Ishikawa (cell line): ENCODE data around the gene PODN.

Experiments
- CREB1 ChIP-seq: IDR thresholded peaks from 2 replicates; pipeline ENCODE4 v1.6.1; 2012; ENCODE audit warnings: low read depth
- EGR1 ChIP-seq: IDR thresholded peaks from 2 replicates; pipeline ENCODE4 v1.6.1; 2012
- EP300 ChIP-seq: IDR thresholded peaks from 2 replicates; pipeline ENCODE4 v1.6.1; 2012; ENCODE audit warnings: borderline replicate concordance
- MAX ChIP-seq: IDR thresholded peaks from 2 replicates; pipeline ENCODE4 v1.6.1; 2012
- RAD21 ChIP-seq: IDR thresholded peaks from 2 replicates; pipeline ENCODE4 v1.6.1; 2012; ENCODE audit warnings: low read depth
- TAF1 ChIP-seq: IDR thresholded peaks from 2 replicates; pipeline ENCODE4 v1.6.1; 2012; ENCODE audit warnings: low read depth, mild to moderate bottlenecking
- TCF12 ChIP-seq: IDR thresholded peaks from 2 replicates; pipeline ENCODE4 v1.6.1; 2012; ENCODE audit warnings: low read depth
- TEAD4 ChIP-seq: IDR thresholded peaks from 2 replicates; pipeline ENCODE4 v1.6.1; 2012
- YY1 ChIP-seq: IDR thresholded peaks from 2 replicates; pipeline ENCODE4 v1.6.1; 2012; ENCODE audit warnings: low read depth

GRCh38 chr1:53077599-53077965 lies 15.6 kb downstream of the PODN start:
- TF ChIP-seq TEAD4 = no peak
- no peak for TF ChIP-seq MAX
- TF ChIP-seq EGR1 = no peak
- TF ChIP-seq YY1 = no peak
- TF ChIP-seq TAF1 = no peak
- no peak for TF ChIP-seq EP300
- no peak for TF ChIP-seq RAD21
- no peak for TF ChIP-seq CREB1
- TF ChIP-seq TCF12 = no peak
